COLO829 (cell line): ENCODE results near the gene NOTCH2.
"Not testable (repeated sequence)": the region's sequence is repeated elsewhere in the genome, so short reads cannot be mapped to it uniquely, and the experiment has no call there.

ENCODE experiments used
- DNase-seq: peaks from one replicate; pipeline ENCODE4 v3.0.0; 2012; ENCODE audit warnings: low spot score

The NOTCH2 gene

GRCh38 chr1:120068683-120069066 is 787 bp downstream of the NOTCH2 start:
- DNase-seq: not testable (repeated sequence)

GRCh38 chr1:120048208-120048607 is 21.3 kb downstream of the NOTCH2 start:
- not testable (repeated sequence) for DNase-seq

- DNase-seq: not testable (repeated sequence)
Measured at GRCh38 chr1:120041771-120042170, 27.7 kb downstream of the NOTCH2 start.

GRCh38 chr1:120032253-120032652 is 37.2 kb downstream of the NOTCH2 start:
- DNase-seq: not testable (repeated sequence)

- DNase-seq: not testable (repeated sequence)
Measured at GRCh38 chr1:120023791-120024190, 45.7 kb downstream of the NOTCH2 start.

- not testable (repeated sequence) for DNase-seq
Measured at GRCh38 chr1:120014978-120015377, 54.5 kb downstream of the NOTCH2 start.

- DNase-seq: not testable (repeated sequence)
Measured at GRCh38 chr1:120008320-120008719, 61.1 kb downstream of the NOTCH2 start.

GRCh38 chr1:120007850-120008249 is 61.6 kb downstream of the NOTCH2 start:
- not testable (repeated sequence) for DNase-seq

GRCh38 chr1:120001035-120001434 is 68.4 kb downstream of the NOTCH2 start:
- not testable (repeated sequence) for DNase-seq

- DNase-seq: not testable (repeated sequence)
Measured at GRCh38 chr1:119996731-119997312, 72.6 kb downstream of the NOTCH2 start.

GRCh38 chr1:119995975-119996374 is 73.5 kb downstream of the NOTCH2 start:
- DNase-seq: not testable (repeated sequence)

- DNase-seq: no peak
Measured at GRCh38 chr1:119988306-119989062, 81.0 kb downstream of the NOTCH2 start.

- no peak for DNase-seq
Measured at GRCh38 chr1:119987686-119988085, 81.8 kb downstream of the NOTCH2 start.

- DNase-seq: no peak
Measured at GRCh38 chr1:119987112-119987511, 82.3 kb downstream of the NOTCH2 start.

- no peak for DNase-seq
Measured at GRCh38 chr1:119986007-119986497, 83.4 kb downstream of the NOTCH2 start.

GRCh38 chr1:119984771-119985170 is 84.7 kb downstream of the NOTCH2 start:
- no peak for DNase-seq

- peak; percentile 67 for DNase-seq
Measured at GRCh38 chr1:119981986-119982815, 87.3 kb downstream of the NOTCH2 start.

GRCh38 chr1:119981496-119981895 is 88.0 kb downstream of the NOTCH2 start:
- DNase-seq: no peak

GRCh38 chr1:119978018-119978505 is 91.4 kb downstream of the NOTCH2 start:
- no peak for DNase-seq

GRCh38 chr1:119977113-119977736 is 92.2 kb downstream of the NOTCH2 start:
- not testable (repeated sequence) for DNase-seq

GRCh38 chr1:119975582-119976254 is 93.7 kb downstream of the NOTCH2 start:
- DNase-seq: not testable (repeated sequence)
